Right lobe of liver (tissue), 4 donors: ENCODE measurements around the gene TPPP.
"Not testable (repeated sequence)": the region's sequence is repeated elsewhere in the genome, so short reads cannot be mapped to it uniquely, and the experiment has no call there.

Experiments used
- POLR2A ChIP-seq: fragments of 450-650 bp; IDR thresholded peaks from one replicate; pipeline ENCODE4 v1.6.1; 2017; ENCODE audit warnings: antibody characterized with exemption, mild to moderate bottlenecking
- TF ChIP-seq, protein P1 (sequence below), 4 donors: fragments of 200-600 bp in 3 of 4; fragments of 450-650 bp in 1 of 4; IDR thresholded peaks; one replicate each; pipeline versions ENCODE4 v1.5.1 to v1.8.0; 2016 to 2022; ENCODE audit warnings: antibody characterized with exemption in 4 of 4, mild to moderate bottlenecking in 2 of 4
- donor health status: DM: no; HTN: no; CAD: no.
- donor health status: DM: no; HTN: no; CAD: no.
- donor health status: DM: no; HTN: yes; CAD: no.

DNA sequence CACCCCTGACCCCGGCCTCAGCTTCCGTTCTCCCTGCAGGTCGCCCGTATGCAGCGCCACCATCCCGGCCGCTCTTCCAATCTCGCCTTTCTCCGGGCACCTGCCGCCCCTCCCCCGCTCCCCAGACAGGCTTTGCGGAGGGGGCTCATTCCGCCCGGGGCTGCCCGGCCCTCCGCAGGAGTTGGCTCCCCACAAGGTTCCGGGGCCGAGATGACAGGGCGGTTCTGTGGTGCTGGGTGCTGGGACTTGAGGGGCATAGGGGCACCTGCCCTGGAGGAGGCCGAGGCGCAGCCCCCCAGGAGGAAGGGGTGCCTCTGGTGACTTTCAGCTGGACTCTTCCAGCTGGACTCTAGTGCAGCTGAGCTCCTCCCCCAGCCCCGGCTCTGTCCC, 885 bp upstream of the TPPP start:
- TF ChIP-seq, protein P1, sequence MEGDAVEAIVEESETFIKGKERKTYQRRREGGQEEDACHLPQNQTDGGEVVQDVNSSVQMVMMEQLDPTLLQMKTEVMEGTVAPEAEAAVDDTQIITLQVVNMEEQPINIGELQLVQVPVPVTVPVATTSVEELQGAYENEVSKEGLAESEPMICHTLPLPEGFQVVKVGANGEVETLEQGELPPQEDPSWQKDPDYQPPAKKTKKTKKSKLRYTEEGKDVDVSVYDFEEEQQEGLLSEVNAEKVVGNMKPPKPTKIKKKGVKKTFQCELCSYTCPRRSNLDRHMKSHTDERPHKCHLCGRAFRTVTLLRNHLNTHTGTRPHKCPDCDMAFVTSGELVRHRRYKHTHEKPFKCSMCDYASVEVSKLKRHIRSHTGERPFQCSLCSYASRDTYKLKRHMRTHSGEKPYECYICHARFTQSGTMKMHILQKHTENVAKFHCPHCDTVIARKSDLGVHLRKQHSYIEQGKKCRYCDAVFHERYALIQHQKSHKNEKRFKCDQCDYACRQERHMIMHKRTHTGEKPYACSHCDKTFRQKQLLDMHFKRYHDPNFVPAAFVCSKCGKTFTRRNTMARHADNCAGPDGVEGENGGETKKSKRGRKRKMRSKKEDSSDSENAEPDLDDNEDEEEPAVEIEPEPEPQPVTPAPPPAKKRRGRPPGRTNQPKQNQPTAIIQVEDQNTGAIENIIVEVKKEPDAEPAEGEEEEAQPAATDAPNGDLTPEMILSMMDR (IDR thresholded peaks at IDR 0.05), result not testable (repeated sequence)
- not testable (repeated sequence) for TF ChIP-seq POLR2A
